ENCODE measurements around the gene RUNX2. TPM values are rescaled to one million over a fixed set of nuclear protein-coding genes. Genes with fewer than 3 reads are reported as not detected.

RUNX2 gene
- total RNA-seq, 1 donor from 2014 or later: 26.1 TPM

- H3K4me1 ChIP-seq (ENCODE audit: insufficient read depth, low read length): peaks cover 11% of the 10 kb centered on the region
- Mint-ChIP-seq H3K27ac (ENCODE audit: unreplicated experiment) (peak within 1 kb of the TSS; percentile 98), H3K4me1 (ENCODE audit: low read depth, unreplicated experiment) (peaks cover 12% of the 10 kb centered on the region), H3K4me3 (ENCODE audit: unreplicated experiment) (peak within 1 kb of the TSS; percentile 98), H3K9me3 (ENCODE audit: unreplicated experiment) (no peaks in the 10 kb centered on the region), H3K27me3 (ENCODE audit: low read depth, unreplicated experiment) (no peaks in the 10 kb centered on the region), H3K36me3 (ENCODE audit: low read depth, unreplicated experiment) (no peaks in the 10 kb centered on the region)
- H3K4me3 ChIP-seq (ENCODE audit: insufficient read depth, low read depth, low read length): peak within 1 kb of the TSS; percentile 74
- peaks cover 32% of the 10 kb centered on the region for H3K79me2 ChIP-seq (ENCODE audit: insufficient read depth, low read length)
- TF ChIP-seq, protein P1, sequence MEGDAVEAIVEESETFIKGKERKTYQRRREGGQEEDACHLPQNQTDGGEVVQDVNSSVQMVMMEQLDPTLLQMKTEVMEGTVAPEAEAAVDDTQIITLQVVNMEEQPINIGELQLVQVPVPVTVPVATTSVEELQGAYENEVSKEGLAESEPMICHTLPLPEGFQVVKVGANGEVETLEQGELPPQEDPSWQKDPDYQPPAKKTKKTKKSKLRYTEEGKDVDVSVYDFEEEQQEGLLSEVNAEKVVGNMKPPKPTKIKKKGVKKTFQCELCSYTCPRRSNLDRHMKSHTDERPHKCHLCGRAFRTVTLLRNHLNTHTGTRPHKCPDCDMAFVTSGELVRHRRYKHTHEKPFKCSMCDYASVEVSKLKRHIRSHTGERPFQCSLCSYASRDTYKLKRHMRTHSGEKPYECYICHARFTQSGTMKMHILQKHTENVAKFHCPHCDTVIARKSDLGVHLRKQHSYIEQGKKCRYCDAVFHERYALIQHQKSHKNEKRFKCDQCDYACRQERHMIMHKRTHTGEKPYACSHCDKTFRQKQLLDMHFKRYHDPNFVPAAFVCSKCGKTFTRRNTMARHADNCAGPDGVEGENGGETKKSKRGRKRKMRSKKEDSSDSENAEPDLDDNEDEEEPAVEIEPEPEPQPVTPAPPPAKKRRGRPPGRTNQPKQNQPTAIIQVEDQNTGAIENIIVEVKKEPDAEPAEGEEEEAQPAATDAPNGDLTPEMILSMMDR (IDR thresholded peaks at IDR 0.05; ENCODE audit: insufficient read depth, low read depth, low read length): no peak
- TF ChIP-seq EZH2 (IDR thresholded peaks at IDR 0.05; ENCODE audit: insufficient read depth, low read length): no peak
- H3K27me3 ChIP-seq (ENCODE audit: insufficient read depth, low read length): no peaks in the 10 kb centered on the region
- peak within 1 kb of the TSS; percentile 95 for H3K27ac ChIP-seq (ENCODE audit: low read depth, low read length)
- FAIRE-seq (no peak), DNase-seq (ENCODE audit: low read depth) (peak; percentile 85)
- H2AFZ ChIP-seq (ENCODE audit: low read depth, low read length): peak within 1 kb of the TSS; percentile 68
- no peaks in the 10 kb centered on the region for H3K36me3 ChIP-seq (ENCODE audit: insufficient read depth, low read length)
- H3K4me2 ChIP-seq (ENCODE audit: low read length): peak within 1 kb of the TSS; percentile 97
- no peaks in the 10 kb centered on the region for H4K20me1 ChIP-seq (ENCODE audit: insufficient read depth, low read length)
- peak within 1 kb of the TSS; percentile 98 for H3K9ac ChIP-seq (ENCODE audit: low read length)
- no peaks in the 10 kb centered on the region for H3K9me3 ChIP-seq (ENCODE audit: insufficient read depth, low read depth, low read length)
These were observed 49.6 kb downstream of the RUNX2 start, which contains the start of gene SUPT3H for GRCh38 chr6:45377554-45378333. TSS of gene SUPT3H (minus strand) at chr6:45377934.

GRCh38 chr6:45378334-45378926 lies 50.3 kb downstream of the RUNX2 start:
- no peak for FAIRE-seq
- Histone ChIP-seq H3K79me2 (ENCODE audit: insufficient read depth, low read length) (peaks cover 32% of the 10 kb centered on the region), H3K9me3 (ENCODE audit: insufficient read depth, low read depth, low read length) (no peaks in the 10 kb centered on the region), H3K4me2 (ENCODE audit: low read length) (peak overlapping the region; percentile 97), H3K27me3 (ENCODE audit: insufficient read depth, low read length) (no peaks in the 10 kb centered on the region), H4K20me1 (ENCODE audit: insufficient read depth, low read length) (no peaks in the 10 kb centered on the region), H3K27ac (ENCODE audit: low read depth, low read length) (peak overlapping the region; percentile 95), H3K4me1 (ENCODE audit: insufficient read depth, low read length) (peaks cover 11% of the 10 kb centered on the region), H3K4me3 (ENCODE audit: insufficient read depth, low read depth, low read length) (peak overlapping the region; percentile 74), H3K9ac (ENCODE audit: low read length) (peak overlapping the region; percentile 98), H3K36me3 (ENCODE audit: insufficient read depth, low read length) (no peaks in the 10 kb centered on the region), H2AFZ (ENCODE audit: low read depth, low read length) (peak overlapping the region; percentile 68)
- H3K9me3 Mint-ChIP-seq (ENCODE audit: unreplicated experiment): no peaks in the 10 kb centered on the region
- peak overlapping the region; percentile 98 for H3K4me3 Mint-ChIP-seq (ENCODE audit: unreplicated experiment)
- peak; percentile 59 for DNase-seq (ENCODE audit: low read depth)
- H3K27me3 Mint-ChIP-seq (ENCODE audit: low read depth, unreplicated experiment): no peaks in the 10 kb centered on the region
- peak overlapping the region; percentile 98 for H3K27ac Mint-ChIP-seq (ENCODE audit: unreplicated experiment)
- peaks cover 12% of the 10 kb centered on the region for H3K4me1 Mint-ChIP-seq (ENCODE audit: low read depth, unreplicated experiment)
- H3K36me3 Mint-ChIP-seq (ENCODE audit: low read depth, unreplicated experiment): no peaks in the 10 kb centered on the region
- no peak for TF ChIP-seq EZH2 (IDR thresholded peaks at IDR 0.05; ENCODE audit: insufficient read depth, low read length)
- TF ChIP-seq, protein P1 (IDR thresholded peaks at IDR 0.05; ENCODE audit: insufficient read depth, low read depth, low read length): no peak
